Neural crest cell (in vitro differentiated cells): ENCODE results near the gene LARP4B. TPM values are rescaled to one million over a fixed set of nuclear protein-coding genes. Genes with fewer than 3 reads are reported as not detected.

Experiments
- DNase-seq: peaks from one replicate; pipeline ENCODE4 v3.0.0; 2021; ENCODE audit warnings: low read depth, mixed read lengths, low spot score
- H3K27ac Mint-ChIP-seq: one replicate; pipeline ENCODE4 v1.8.0; 2021; ENCODE audit warnings: mild to moderate bottlenecking, mixed read lengths; ENCODE audit not compliant: unreplicated experiment
- H3K27me3 Mint-ChIP-seq: 2 replicates; pipeline ENCODE4 v1.8.0; 2021; ENCODE audit warnings: low read depth, mild to moderate bottlenecking, mixed read lengths
- H3K36me3 Mint-ChIP-seq: 2 replicates; pipeline ENCODE4 v1.8.0; 2021; ENCODE audit warnings: low read depth, mild to moderate bottlenecking, mixed read lengths
- H3K4me1 Mint-ChIP-seq: 2 replicates; pipeline ENCODE4 v1.8.0; 2021; ENCODE audit warnings: mixed read lengths
- H3K4me3 Mint-ChIP-seq: one replicate; pipeline ENCODE4 v1.8.0; 2021; ENCODE audit warnings: mild to moderate bottlenecking, mixed read lengths
- H3K9me3 Mint-ChIP-seq: 2 replicates; pipeline ENCODE4 v1.8.0; 2021; ENCODE audit warnings: mixed read lengths
- CTCF ChIP-seq: fragments of 200-600 bp; sonication (generic); conservative IDR thresholded peaks from 2 replicates; pipeline ENCODE4 v1.5.0; 2021; ENCODE audit warnings: antibody characterized with exemption, mild to moderate bottlenecking
- total RNA-seq: library from RNA; stranded (reverse); gene quantifications from 2 replicates; pipeline ENCODE4 v1.2.1, GENCODE V29; 2021

LARP4B gene
- total RNA-seq, 1 donor from 2014 or later: 75.4 TPM

- Mint-ChIP-seq H3K9me3 (peaks cover 12% of the 10 kb centered on the region), H3K27me3 (no peaks in the 10 kb centered on the region), H3K4me1 (peaks cover 11% of the 10 kb centered on the region), H3K36me3 (peaks cover 14% of the 10 kb centered on the region), H3K4me3 (no peak overlapping the region), H3K27ac (no peak overlapping the region)
- TF ChIP-seq CTCF: no peak
- DNase-seq: no peak
Measured at GRCh38 chr10:974038-974784, 42.7 kb upstream of the LARP4B start.

- TF ChIP-seq CTCF: no peak
- Mint-ChIP-seq H3K4me1 (peaks cover 11% of the 10 kb centered on the region), H3K9me3 (peaks cover 6% of the 10 kb centered on the region), H3K4me3 (no peak overlapping the region), H3K27ac (no peak overlapping the region), H3K27me3 (peaks cover 2% of the 10 kb centered on the region), H3K36me3 (peaks cover 8% of the 10 kb centered on the region)
- DNase-seq: no peak
Measured at GRCh38 chr10:972763-973162, 41.3 kb upstream of the LARP4B start.

- DNase-seq: no peak
- H3K4me3 Mint-ChIP-seq: no peak overlapping the region
Measured at GRCh38 chr10:971613-972012, 40.1 kb upstream of the LARP4B start.

GRCh38 chr10:971150-971542, 39.6 kb upstream of the LARP4B start:
- Mint-ChIP-seq H3K4me3 (no peak overlapping the region), H3K27me3 (peaks cover 2% of the 10 kb centered on the region), H3K9me3 (no peaks in the 10 kb centered on the region), H3K27ac (no peak overlapping the region), H3K4me1 (peaks cover 11% of the 10 kb centered on the region), H3K36me3 (peaks cover under 1% of the 10 kb centered on the region)
- TF ChIP-seq CTCF: no peak
- no peak for DNase-seq

More at GRCh38 chr10:971613-972012, 40.1 kb upstream of the LARP4B start:
- no peak for TF ChIP-seq CTCF
- Mint-ChIP-seq H3K36me3 (peaks cover 5% of the 10 kb centered on the region), H3K27me3 (peaks cover 2% of the 10 kb centered on the region), H3K4me1 (peaks cover 11% of the 10 kb centered on the region), H3K27ac (no peak overlapping the region), H3K9me3 (peaks cover 3% of the 10 kb centered on the region)

- Mint-ChIP-seq H3K27me3 (peaks cover 2% of the 10 kb centered on the region), H3K9me3 (no peaks in the 10 kb centered on the region), H3K36me3 (no peaks in the 10 kb centered on the region), H3K27ac (no peak overlapping the region), H3K4me1 (peaks cover 11% of the 10 kb centered on the region), H3K4me3 (no peak overlapping the region)
- DNase-seq: no peak
- TF ChIP-seq CTCF: no peak
Measured at GRCh38 chr10:970311-971149, 39.0 kb upstream of the LARP4B start.
